ENCODE results near the gene BRCC3.
"Not testable (repeated sequence)": the region's sequence is repeated elsewhere in the genome, so short reads cannot be mapped to it uniquely, and the experiment has no call there.

BRCC3 gene

DNA sequence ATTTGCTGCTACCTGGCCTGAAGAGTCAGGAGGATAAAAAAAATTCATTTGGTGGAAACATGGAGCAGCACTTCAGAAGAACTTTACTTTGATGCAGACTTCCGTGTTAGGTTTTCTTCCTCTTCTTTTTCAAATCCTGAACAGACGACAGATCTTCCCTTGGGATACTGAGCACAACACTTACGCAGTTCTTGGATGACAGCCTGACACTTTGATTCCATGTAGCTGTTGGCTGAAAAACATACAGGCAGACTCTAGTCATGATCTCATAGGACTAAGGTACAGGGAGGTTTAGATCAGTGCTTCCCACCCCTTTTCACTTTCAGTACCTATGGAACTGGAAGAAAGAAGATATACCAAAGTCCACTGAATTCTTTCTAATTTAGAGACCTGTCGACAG, 9.5 kb upstream of the BRCC3 start:
- DNase-seq: no peak

- no peak for DNase-seq
Observed at GRCh38 chrX:155065035-155065734, 6.1 kb upstream of the BRCC3 start.

DNA sequence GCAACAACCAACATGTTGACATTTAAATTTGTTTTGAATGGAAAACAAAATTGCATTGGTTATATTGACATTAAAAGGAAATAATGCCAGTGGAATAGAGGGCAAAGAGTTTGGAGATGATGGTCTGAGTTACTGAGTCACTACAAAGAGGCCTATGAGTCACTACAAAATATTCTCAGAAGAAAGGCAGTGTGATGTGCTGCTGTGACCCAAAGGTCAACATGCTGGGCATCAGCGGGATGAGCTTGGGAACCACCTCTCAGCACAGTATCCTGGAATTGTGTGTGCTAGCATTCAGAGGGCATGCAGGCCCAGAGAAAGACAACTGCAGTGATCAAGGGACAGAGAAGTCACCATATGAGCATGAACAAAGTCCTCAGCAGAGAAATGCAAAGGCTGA, 3.1 kb upstream of the BRCC3 start:
- no peak for DNase-seq

DNA sequence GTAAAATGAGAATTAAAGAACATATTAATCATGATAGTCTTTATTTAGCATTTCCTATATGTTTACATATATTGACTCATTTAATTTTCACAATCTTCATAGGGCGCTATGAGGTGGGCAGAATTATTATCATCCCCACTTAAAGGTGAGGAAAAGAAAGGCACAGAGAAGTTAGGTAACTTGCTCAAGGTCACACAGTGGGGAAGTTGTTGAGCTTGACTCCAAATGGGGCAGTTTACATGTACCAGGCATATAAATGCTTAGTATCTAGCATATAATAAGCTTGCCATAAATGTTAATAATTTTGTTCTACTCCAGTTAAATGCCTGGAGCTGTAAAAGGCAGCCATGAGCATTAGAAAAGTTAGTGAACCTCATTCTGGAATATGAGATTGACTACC, 1.9 kb upstream of the BRCC3 start:
- DNase-seq: no peak

- no peak for DNase-seq
Observed at GRCh38 chrX:155070038-155070437, 1.3 kb upstream of the BRCC3 start.

DNA sequence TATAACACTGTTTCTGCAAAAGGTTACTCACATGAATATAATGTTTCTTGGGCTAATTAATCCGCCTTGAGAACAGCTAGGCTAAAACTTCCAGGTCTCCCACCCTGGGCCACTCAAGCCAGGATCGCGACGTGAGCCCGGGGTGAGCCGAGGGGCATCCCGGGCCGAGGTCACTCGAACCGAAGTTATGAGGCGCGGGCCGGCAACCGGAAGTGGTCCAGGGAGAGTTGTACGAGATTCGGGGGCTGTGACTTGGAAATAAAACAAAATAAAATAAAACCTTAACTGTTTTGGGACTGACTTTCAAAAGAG, 689 bp upstream of the BRCC3 start:
- no peak for DNase-seq

- DNase-seq: no peak
Observed at GRCh38 chrX:155071694-155072280, 479 bp downstream of the BRCC3 start.

GRCh38 chrX:155086202-155086840, 15.0 kb downstream of the BRCC3 start:
- DNase-seq: peak; percentile 22

DNA sequence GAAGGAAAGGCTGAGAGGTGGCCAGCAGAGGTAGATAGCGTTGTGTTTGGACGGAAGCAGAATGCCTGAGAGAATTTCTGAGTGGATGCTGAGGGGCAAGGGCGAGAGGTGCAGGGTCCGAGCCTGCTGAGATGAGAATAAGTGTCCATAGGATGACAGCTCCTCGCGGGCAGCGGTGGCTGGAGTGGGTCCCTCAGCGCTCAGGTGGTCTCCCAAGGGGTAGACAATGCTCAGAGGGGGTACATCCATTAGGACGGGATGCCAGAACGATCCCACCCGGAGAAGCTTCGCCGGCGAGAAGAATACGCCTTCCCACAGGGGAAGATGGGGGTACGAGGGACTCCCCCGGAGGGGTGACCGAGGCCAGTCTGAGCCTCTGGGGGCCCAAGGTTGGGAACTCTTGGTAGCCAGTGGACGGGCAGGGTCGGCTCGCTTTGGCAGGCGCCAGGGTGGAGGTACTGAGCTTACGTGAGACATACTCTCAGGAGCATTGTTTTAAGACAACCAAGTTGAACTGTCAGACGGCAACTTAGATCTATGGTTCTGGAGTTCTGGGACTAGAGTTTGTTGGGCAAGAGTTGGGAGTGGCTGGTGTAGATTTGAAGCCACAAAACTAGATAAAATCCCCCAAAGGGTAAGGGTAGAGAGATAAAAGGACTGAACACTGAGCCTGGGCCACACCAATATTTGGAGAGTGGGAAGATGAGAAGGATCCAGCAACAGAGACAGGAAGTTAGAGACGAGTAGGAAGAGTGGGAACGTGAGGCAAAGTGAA, 15.8 kb downstream of the BRCC3 start:
- no peak for DNase-seq

- DNase-seq: peak; percentile 19
Observed at GRCh38 chrX:155094468-155095061, 23.3 kb downstream of the BRCC3 start.

DNA sequence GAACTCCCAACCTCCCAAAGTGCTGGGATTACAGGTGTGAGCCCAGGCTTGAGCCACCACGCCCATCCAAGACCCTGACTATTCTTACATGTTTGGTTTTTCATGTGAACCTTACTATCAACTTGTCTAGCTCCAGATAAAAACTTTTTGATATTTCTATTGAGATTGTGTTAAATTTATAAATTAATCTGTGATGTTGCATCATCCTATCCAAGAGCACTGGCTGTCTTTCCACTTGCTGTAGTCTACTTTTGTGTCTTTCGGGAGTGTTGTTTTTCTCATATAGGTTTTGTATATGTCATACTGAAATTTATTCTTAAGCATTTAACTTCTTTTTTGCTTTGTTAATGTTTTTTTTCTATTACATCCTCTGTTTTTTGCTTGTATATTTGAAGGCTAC, 34.6 kb downstream of the BRCC3 start:
- DNase-seq: no peak

DNA sequence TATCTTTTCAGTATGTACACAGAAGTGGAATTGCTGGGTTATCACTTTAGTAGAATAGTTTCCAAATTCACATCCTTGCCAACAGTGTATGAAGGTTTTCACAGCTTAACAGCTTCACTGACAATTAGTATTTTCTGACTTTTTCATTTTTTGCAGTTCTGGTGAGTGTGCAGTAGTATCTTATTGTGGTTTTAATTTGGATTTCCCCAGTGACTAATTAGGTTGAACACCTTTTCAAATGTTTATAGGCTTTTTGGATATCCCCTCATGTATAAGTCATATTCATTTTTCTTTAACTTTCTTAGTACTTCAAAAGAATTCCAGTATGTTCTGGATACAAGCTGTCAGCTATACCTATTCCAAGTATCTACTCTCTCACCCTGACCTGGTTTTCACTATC, 37.1 kb downstream of the BRCC3 start:
- DNase-seq: no peak

DNA sequence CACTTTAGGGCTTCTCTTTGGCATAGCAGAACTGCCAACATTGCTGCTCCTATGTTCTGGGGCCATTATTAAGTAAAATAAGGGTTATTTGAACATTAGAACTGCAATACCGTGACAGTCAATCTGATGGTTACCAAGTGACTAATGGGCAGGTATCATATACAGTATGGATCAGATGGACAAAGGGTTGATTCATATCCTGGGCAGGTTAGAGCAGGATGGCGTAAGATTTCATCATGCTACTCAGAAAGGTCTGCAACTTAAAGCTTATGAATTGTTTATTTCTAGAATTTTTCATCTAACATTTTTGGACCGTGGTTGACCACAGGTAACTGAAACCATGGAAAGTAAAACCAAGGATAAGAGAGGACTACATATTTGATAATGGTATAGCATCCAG, 40.9 kb downstream of the BRCC3 start:
- DNase-seq: no peak

GRCh38 chrX:155113097-155113496, 41.8 kb downstream of the BRCC3 start:
- DNase-seq: no peak

DNA sequence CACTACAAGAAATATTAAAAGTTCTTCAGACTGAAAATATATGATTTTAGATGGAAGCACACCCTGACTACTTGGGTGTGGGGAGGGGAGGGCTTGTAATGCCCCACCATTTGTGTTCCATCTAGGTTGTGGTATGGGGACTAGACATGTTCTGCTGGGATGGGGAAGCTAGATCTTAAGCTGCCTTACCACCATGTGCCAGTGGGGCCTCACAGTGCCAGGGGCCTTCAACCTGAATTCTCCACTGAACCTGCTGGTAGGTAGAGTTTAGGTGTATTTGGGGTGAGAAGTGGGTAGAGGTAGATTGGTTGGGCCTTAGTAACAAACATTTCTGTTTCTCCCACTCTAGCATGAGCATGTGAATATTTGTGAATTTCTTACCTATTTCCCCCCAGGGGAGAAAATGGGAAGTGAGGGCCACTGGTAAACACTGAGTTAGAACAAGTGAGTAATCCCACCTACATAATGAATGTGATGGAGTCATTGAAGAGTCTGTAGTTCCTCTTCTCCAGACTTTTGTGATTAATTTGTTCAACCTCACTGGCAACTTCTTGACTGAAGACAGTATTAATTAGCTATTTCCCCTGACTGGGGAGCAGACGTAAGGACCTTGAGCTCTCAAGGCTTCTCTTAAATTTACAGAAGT, 44.0 kb downstream of the BRCC3 start:
- DNase-seq: no peak

- DNase-seq: no peak
Observed at GRCh38 chrX:155127465-155127864, 56.2 kb downstream of the BRCC3 start.

DNA sequence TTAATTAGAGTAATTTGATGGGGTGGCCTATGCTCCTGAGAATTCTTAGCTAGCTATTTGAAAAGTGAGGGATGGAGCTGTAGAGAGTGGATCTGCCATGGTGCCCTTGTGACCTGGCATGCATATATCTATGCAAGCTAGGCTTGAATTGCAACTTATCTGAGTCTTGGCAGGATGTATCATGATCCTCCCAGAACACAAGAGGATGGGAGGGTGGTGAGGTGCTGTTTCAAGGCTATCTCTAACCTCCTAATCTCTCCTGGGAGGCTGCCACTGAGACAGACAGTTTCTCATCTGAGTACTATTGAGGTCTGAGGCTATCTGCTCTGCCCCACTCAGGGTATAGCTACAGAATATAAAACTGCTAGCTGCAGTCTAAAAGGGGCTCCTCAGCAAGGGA, 56.6 kb downstream of the BRCC3 start:
- DNase-seq: no peak

- DNase-seq: no peak
Observed at GRCh38 chrX:155132110-155132509, 60.8 kb downstream of the BRCC3 start.

DNA sequence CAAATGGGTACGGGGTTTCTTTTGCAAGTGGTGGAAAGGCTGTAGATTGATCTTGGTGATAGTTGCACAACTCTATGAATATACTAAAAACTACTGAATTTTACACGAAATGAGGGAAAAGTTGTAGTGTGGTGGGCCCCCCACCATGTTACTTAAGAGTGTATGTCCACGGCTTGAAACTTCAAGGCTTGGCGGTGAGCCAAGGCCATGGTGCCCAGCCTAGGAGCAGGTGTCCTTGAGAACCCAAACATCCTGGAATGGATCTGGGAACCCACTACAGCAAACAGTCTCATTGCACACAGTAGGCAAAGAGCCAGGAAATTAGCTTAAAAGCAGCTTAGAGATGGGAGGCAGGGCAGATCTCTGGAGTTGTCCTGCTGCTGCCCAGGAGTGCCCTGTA, 62.9 kb downstream of the BRCC3 start:
- no peak for DNase-seq

DNA sequence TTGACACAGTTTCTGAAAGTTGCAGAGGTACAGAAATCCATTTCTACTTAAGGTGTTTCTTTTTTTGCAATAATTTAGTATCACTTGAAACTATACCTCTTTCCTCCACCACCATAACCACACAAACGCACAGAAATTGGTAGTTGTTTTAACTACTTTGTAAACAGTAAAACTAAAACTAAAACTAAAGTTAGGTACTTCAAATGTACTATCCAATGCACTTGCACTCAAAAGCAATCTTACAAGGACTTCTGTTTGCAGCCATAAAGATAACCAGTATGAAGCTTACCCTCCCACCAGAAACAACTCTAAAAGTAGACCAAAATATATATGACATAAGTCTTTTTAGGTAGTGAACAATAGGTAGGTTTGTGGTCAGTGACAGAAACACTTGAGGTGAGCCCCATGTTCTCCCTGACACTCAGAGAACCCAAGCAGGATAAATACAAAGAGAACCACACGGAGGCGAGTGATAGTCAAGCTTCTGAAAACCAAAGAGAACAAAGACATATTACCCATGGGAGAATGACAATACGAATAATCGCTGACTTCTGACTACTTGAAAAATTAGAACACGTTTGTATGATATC, 72.7 kb downstream of the BRCC3 start:
- no peak for DNase-seq

DNA sequence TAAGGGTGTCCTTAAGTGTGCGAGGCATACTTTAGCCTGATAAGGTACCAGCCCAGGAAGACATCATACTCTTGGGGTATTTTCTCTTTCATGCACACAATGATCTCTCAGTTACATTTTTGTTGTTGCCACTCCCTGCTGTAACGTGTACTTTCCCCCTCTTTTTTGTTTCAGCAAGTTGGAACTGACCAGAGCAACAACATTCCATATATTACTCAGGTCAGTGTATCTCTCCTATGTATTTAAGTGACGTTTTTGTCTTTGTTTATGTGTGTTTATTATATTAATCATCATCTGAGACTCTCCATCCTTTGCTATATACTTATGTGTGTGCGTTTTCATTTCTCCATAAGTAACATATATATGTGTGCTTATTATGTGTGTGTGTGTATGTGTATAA, 73.6 kb downstream of the BRCC3 start:
- DNase-seq: no peak

DNA sequence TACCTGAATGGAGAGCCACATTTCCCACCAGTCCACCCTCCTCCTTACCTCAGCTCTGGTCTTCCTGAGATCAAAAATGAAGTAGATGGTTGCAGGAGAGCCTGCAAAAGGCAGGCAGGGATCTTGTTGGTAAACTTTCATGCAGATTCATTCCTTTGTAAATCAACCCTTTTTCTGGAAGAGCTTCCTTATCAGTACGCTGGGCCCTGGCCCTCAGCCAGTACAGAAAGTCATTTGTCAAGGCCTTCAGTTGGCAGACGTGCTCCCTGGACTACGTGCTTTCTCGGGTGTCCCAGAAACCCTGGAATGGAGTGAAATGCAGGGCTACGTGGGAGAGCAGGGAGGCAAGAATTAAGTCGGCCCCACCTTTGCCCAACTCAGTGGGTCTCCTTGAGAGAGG, 76.3 kb downstream of the BRCC3 start:
- not testable (repeated sequence) for DNase-seq

DNA sequence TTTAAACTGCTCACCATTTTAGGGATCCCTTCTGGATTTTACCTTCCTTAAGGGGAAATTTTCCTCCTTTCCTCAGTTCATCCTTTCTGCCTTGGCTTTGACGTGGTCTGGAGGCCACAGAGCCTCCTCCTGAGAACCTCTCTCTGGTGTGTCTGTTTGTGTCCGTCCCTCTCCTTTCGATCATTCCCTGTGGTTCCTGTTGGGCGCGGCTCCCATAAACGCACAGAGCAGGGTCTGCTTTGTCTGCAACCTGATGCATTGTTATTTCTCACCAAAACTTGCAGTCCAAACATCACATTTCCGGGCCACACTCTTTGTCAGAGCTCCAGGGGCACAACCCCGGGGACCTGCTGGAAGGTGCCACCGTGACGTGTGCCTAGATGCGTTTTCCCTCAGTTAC, 76.9 kb downstream of the BRCC3 start:
- not testable (repeated sequence) for DNase-seq
